AG04449 (cell line): ENCODE results near the gene IFNG.

ENCODE experiments used
- CTCF ChIA-PET: fragments of 350-600 bp; formaldehyde crosslinking; extraction: SDS; loops from one replicate; lab custom pipeline; 2021; ENCODE audit warnings: antibody characterized with exemption; lab: Yijun Ruan, JAX
- POLR2A ChIA-PET: fragments of 400-600, 350-600 bp; formaldehyde crosslinking; extraction: SDS; loops from one replicate; lab custom pipeline; 2020; ENCODE audit warnings: antibody characterized with exemption, inconsistent platforms; lab: Yijun Ruan, JAX
- DNase-seq: peaks from one replicate; pipeline ENCODE4 v3.0.0-alpha.2; 2010; ENCODE audit warnings: low read depth, low spot score
- H3K4me3 ChIP-seq: 2 replicates; pipeline ENCODE4 v1.5.1; 2011; ENCODE audit warnings: low read depth, mild to moderate bottlenecking, control low read depth, low read length
- TF ChIP-seq, protein P1 (sequence below): IDR thresholded peaks from one replicate; pipeline ENCODE4 v1.5.1; 2011; ENCODE audit warnings: mild to moderate bottlenecking, moderate library complexity, low read length, control low read depth, inconsistent platforms; ENCODE audit not compliant: insufficient read depth; ENCODE audit errors: missing control alignments

The IFNG gene

DNA sequence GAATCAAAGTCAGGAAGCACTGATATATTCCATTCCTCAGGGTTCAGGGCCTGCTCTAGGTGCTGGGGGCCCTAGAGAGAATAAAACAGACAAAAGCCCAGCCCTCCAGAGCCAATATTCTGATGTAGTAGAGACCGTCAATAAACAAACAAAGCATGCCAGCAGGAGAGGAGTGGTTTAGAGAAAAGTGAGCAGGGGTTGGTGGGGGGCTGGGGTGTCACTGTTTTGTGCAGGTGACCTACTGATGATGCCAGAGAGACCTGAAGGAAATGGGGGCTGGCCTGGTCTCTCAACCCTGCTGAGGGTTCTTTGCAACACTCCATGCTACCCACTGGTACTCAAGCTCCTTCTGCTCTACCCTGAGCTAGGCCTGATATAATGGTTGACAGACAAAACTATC is 39.6 kb upstream of the IFNG start:
- TF ChIP-seq, protein P1, sequence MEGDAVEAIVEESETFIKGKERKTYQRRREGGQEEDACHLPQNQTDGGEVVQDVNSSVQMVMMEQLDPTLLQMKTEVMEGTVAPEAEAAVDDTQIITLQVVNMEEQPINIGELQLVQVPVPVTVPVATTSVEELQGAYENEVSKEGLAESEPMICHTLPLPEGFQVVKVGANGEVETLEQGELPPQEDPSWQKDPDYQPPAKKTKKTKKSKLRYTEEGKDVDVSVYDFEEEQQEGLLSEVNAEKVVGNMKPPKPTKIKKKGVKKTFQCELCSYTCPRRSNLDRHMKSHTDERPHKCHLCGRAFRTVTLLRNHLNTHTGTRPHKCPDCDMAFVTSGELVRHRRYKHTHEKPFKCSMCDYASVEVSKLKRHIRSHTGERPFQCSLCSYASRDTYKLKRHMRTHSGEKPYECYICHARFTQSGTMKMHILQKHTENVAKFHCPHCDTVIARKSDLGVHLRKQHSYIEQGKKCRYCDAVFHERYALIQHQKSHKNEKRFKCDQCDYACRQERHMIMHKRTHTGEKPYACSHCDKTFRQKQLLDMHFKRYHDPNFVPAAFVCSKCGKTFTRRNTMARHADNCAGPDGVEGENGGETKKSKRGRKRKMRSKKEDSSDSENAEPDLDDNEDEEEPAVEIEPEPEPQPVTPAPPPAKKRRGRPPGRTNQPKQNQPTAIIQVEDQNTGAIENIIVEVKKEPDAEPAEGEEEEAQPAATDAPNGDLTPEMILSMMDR, result no peak
- H3K4me3 ChIP-seq, result no peak overlapping the region
- ChIA-PET POLR2A (no interaction called here), CTCF (interaction anchor here (0.6 kb wide), 1 partner anchor 119 kb away, joined by 4 read pairs; no protein-coding TSS in a partner anchor)
- DNase-seq, result no peak

DNA sequence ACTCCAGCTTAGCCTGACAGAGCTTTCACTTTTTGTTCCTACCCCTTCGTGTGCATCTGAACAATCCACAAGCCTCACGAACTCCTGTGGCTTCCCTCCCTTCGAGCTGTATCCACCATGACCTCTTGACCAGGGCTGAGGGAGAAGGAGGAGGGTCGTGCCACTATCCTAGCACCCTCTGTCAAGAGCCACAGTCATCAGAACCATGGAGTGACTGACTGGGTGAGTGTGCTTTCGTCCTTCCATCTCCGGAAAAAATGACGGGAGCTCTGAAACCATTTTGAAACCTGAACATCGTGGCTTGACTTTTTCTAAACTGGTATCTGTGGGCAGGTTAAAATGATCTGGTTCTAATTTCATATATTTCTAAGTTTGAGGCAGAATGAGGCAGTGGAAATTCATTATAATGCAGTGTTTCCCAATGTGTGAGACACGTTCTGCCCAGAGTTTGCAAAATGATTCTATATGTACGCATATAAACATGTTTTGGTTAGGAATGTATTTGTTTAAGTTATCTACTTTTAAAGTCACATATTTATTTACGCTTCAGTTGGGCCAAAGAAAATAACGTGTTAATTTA is 39.1 kb upstream of the IFNG start:
- POLR2A ChIA-PET, result no interaction called here
- H3K4me3 ChIP-seq, result no peak overlapping the region
- DNase-seq, result no peak
- TF ChIP-seq, protein P1, result no peak
- CTCF ChIA-PET, result interaction anchor here (0.6 kb wide), 1 partner anchor 119 kb away, joined by 4 read pairs; no protein-coding TSS in a partner anchor

DNA sequence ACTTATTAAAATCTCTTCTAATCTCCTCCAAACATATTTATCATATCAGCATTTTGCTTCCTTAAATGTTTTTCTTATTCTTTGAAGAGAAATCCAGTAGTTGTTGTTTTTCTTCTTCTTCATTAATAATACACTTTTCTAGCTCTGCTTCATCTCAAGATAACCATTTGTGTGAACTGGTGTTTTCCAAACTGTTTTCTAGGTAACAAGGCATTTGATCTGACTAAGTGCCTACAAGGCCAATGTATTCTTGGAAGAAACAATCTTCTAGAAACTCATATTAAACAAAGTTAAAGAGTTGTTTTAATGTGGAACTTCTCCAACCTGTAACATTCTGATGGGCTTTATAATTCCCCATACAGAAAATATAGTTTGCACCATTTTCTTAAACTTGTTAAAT is 30.8 kb upstream of the IFNG start:
- DNase-seq, result no peak
- POLR2A ChIA-PET, result no interaction called here
- TF ChIP-seq, protein P1, result no peak
- CTCF ChIA-PET, result no interaction called here
- no peak overlapping the region for H3K4me3 ChIP-seq

DNA sequence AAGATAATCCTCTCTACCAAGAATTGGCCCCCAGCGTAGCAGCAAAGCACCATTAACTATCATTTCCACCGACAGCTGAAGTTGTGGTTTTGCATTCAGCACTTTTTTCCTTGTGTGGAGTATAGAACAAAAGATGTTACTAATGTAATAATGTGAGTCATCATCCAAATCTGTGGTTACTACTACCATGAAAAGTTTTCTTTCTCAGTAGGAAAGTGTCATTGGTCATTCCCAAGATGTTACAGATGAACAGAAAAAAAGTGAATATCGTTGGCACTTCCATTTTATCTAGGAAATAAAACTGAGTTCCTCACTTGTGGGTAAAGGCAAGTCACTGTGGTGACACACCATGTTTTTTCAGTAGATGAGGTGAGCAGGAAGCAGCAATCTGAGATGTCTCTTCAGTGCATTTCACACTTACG is 30.3 kb upstream of the IFNG start:
- ChIA-PET POLR2A (no interaction called here), CTCF (no interaction called here)
- no peak overlapping the region for H3K4me3 ChIP-seq
- DNase-seq, result no peak
- TF ChIP-seq, protein P1, result no peak

DNA sequence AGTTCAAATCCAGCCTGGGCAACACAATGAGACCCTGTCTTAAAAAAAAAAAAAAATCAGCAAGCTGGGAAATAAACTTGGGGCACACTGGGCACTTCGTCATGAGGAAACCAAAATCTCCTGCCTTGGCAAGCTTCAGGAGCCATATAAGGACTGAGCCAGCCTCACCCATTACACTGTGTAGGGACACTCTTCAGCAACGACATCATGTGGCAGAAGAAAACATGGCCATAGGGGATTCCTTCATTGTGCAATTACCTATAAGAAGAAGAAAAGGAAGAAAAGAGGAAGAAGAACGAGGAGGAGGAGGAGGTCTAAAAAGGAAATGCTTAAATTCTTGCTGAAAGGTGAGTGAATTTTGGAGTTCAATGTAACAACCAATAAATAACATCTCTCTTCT is 26.1 kb upstream of the IFNG start:
- no peak overlapping the region for H3K4me3 ChIP-seq
- no peak for DNase-seq
- TF ChIP-seq, protein P1, result no peak
- CTCF ChIA-PET, result no interaction called here
- POLR2A ChIA-PET, result interaction anchor here (0.6 kb wide), 1 partner anchor 875 kb away, joined by 3 read pairs; no protein-coding TSS in a partner anchor

DNA sequence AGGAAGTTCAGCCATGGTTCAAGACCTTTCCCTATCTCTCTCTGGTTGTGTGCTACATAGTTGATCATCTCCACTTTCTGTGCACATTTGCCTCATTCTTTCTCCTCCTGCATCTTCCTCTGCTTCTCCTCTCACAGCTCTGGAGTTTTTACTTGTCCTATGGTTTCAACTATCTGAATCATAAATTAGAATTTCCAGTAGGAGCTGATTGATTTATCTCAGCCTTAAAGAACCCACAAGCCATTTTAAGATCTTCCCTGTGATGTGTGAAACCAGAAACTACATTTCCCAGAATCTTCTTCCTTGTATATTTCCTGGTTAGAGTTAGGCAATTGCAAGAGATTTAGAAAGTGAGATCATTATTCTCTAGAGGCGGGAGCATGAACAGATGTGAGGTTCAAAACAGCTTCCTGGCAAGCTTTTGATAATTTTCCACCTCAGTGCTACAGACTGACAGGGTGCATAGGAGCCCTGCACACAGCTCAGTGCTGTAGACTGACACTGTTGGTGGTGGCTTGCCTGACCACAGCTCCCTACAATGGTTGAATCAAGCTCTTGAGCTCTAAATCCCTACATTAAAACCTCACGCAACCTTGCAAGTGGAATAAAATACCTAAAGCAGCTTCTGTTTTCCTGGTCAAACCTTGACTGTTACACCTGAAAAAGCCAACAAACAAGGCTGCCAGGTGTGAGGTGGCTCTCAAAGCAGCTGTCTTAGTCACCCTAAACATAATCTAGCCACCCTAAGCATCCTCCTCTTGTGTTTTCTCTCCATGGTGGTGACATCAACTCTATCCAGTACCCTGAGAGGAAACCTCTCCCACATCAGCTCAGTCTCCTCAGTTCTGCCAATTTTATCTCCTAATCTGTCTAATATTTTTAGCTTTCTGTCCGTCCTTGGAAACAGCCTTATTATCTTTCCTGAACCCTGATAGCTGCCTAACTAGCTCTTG is 21.5 kb upstream of the IFNG start:
- ChIA-PET CTCF (interaction anchor here (1.2 kb wide), 1 partner anchor 140 kb away, joined by 3 read pairs; no protein-coding TSS in a partner anchor), POLR2A (interaction anchor here (0.6 kb wide), 1 partner anchor 8 kb away, joined by 3 read pairs; no protein-coding TSS in a partner anchor)
- TF ChIP-seq, protein P1, result no peak
- no peak for DNase-seq
- no peak overlapping the region for H3K4me3 ChIP-seq
